ENCODE data around the gene PLEKHG4. TPM values are rescaled to one million over a fixed set of nuclear protein-coding genes. Genes with fewer than 3 reads are reported as not detected.

Gene PLEKHG4, protein sequence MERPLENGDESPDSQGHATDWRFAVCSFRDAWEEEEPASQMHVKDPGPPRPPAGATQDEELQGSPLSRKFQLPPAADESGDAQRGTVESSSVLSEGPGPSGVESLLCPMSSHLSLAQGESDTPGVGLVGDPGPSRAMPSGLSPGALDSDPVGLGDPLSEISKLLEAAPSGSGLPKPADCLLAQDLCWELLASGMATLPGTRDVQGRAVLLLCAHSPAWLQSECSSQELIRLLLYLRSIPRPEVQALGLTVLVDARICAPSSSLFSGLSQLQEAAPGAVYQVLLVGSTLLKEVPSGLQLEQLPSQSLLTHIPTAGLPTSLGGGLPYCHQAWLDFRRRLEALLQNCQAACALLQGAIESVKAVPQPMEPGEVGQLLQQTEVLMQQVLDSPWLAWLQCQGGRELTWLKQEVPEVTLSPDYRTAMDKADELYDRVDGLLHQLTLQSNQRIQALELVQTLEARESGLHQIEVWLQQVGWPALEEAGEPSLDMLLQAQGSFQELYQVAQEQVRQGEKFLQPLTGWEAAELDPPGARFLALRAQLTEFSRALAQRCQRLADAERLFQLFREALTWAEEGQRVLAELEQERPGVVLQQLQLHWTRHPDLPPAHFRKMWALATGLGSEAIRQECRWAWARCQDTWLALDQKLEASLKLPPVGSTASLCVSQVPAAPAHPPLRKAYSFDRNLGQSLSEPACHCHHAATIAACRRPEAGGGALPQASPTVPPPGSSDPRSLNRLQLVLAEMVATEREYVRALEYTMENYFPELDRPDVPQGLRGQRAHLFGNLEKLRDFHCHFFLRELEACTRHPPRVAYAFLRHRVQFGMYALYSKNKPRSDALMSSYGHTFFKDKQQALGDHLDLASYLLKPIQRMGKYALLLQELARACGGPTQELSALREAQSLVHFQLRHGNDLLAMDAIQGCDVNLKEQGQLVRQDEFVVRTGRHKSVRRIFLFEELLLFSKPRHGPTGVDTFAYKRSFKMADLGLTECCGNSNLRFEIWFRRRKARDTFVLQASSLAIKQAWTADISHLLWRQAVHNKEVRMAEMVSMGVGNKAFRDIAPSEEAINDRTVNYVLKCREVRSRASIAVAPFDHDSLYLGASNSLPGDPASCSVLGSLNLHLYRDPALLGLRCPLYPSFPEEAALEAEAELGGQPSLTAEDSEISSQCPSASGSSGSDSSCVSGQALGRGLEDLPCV
- under 1 TPM; 0.09 to 0.53 (median 0.20) TPM for total RNA-seq
- long read RNA-seq = 0 reads

GRCh38 chr16:67279296-67280089 is at the start of gene PLEKHG4:
Gene PLEKHG4 (plus strand): TSS chr16:67279532. CDS start chr16:67280045, 513 bp downstream.
- peak; percentile 78 to 93 (median 86) for ATAC-seq
- H3K4me1 ChIP-seq = no peaks in the 10 kb centered on the region
- no peaks in the 10 kb centered on the region for H3K27me3 ChIP-seq
- peak within 1 kb of the TSS; percentile 31 to 41 (median 34) for H3K4me3 ChIP-seq
- no peaks in the 10 kb centered on the region for H3K36me3 ChIP-seq
- TF ChIP-seq, protein P1, sequence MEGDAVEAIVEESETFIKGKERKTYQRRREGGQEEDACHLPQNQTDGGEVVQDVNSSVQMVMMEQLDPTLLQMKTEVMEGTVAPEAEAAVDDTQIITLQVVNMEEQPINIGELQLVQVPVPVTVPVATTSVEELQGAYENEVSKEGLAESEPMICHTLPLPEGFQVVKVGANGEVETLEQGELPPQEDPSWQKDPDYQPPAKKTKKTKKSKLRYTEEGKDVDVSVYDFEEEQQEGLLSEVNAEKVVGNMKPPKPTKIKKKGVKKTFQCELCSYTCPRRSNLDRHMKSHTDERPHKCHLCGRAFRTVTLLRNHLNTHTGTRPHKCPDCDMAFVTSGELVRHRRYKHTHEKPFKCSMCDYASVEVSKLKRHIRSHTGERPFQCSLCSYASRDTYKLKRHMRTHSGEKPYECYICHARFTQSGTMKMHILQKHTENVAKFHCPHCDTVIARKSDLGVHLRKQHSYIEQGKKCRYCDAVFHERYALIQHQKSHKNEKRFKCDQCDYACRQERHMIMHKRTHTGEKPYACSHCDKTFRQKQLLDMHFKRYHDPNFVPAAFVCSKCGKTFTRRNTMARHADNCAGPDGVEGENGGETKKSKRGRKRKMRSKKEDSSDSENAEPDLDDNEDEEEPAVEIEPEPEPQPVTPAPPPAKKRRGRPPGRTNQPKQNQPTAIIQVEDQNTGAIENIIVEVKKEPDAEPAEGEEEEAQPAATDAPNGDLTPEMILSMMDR (IDR thresholded peaks at IDR 0.05) = peak; percentile 48 to 60 (median 53)
- TF ChIP-seq POLR2A (IDR thresholded peaks at IDR 0.05) = no peak
- no peaks in the 10 kb centered on the region for H3K9me3 ChIP-seq
- DNase-seq = peak; percentile 59 to 76 (median 70)
- WGBS (ENCODE audit: insufficient coverage, low coverage, low lambda C conversion rate, missing lambda C conversion rate) = 90% methylated on average over 2 of the region's 83 CpGs
- H3K27ac ChIP-seq = no peak within 1 kb of the TSS
- intact Hi-C loops (cut with DNase I) = no loop called here

- Histone ChIP-seq H3K27me3 (no peaks in the 10 kb centered on the region), H3K4me3 (no peak overlapping the region), H3K36me3 (peaks cover 0 to 30% (median 0%) of the 10 kb centered on the region in 4 donors), H3K9me3 (no peaks in the 10 kb centered on the region), H3K4me1 (peaks cover 0 to 14% (median 3%) of the 10 kb centered on the region in 4 donors), H3K27ac (no peak overlapping the region)
- TF ChIP-seq POLR2A (IDR thresholded peaks at IDR 0.05) = no peak
- TF ChIP-seq, protein P1 (IDR thresholded peaks at IDR 0.05) = no peak
- WGBS (ENCODE audit: insufficient coverage, low coverage, low lambda C conversion rate, missing lambda C conversion rate) = 93% methylated on average over 3 of the region's 32 CpGs
- ATAC-seq (no peak), DNase-seq (peak in 1 of 3 donors; percentile 53)
- intact Hi-C loops (cut with DNase I) = loop anchor here in 1 of 2 donors (5.0 kb wide), 1 partner anchor 33 kb away; the partner anchor contains the start of gene ELMO3
Measured at GRCh38 chr16:67229906-67230808, 49.2 kb upstream of the PLEKHG4 start.

GRCh38 chr16:67230809-67231660 is 48.3 kb upstream of the PLEKHG4 start:
- peak in 2 of 3 donors; percentile 78 for DNase-seq
- WGBS (ENCODE audit: insufficient coverage, low coverage, low lambda C conversion rate, missing lambda C conversion rate) = 67% methylated on average over 1 of the region's 12 CpGs

More at GRCh38 chr16:67230809-67231660, 48.3 kb upstream of the PLEKHG4 start:
- no peak for TF ChIP-seq POLR2A (IDR thresholded peaks at IDR 0.05)
- Histone ChIP-seq H3K9me3 (no peaks in the 10 kb centered on the region), H3K4me1 (peaks cover 0 to 14% (median 3%) of the 10 kb centered on the region in 4 donors), H3K36me3 (peaks cover 0 to 30% (median 0%) of the 10 kb centered on the region in 4 donors), H3K27ac (no peak overlapping the region), H3K4me3 (no peak overlapping the region), H3K27me3 (no peaks in the 10 kb centered on the region)
- intact Hi-C loops (cut with DNase I) = loop anchor here in 1 of 2 donors (5.0 kb wide), 1 partner anchor 34 kb away; the partner anchor contains the start of gene ELMO3
- ATAC-seq = peak in 3 of 4 donors; percentile 2 to 63 (median 11)

Data from right lobe of liver (tissue), 6 donors.